ENCODE measurements around the gene DNAJC1. TPM values are rescaled to one million over a fixed set of nuclear protein-coding genes. Genes with fewer than 3 reads are reported as not detected.

The DNAJC1 gene
- total RNA-seq, 2 donors from 2014 or later, result 27.4 to 33.8 TPM

GRCh38 chr10:21726601-21727225 lies 276.8 kb downstream of the DNAJC1 start:
- no peak for DNase-seq
- no peak overlapping the region for H3K27ac ChIP-seq
- no peaks in the 10 kb centered on the region for H3K9me3 ChIP-seq
- H3K9ac ChIP-seq (ENCODE audit: low read depth in 2 of 2, low read length in 2 of 2), result no peak overlapping the region
- TF ChIP-seq CTCF (IDR thresholded peaks at IDR 0.05), result no peak
- H3K27me3 ChIP-seq, result no peaks in the 10 kb centered on the region
- H3K36me3 ChIP-seq, result no peaks in the 10 kb centered on the region
- peaks cover 11% of the 10 kb centered on the region for H3K4me1 ChIP-seq
- no peak overlapping the region for H3K4me3 ChIP-seq
- intact Hi-C loops (cut with DNase I), result loop anchor here (10.0 kb wide), 1 partner anchor 192 kb away; the partner anchor contains the start of gene MLLT10

GRCh38 chr10:21724687-21725367 lies 278.7 kb downstream of the DNAJC1 start:
- Histone ChIP-seq H3K27ac (no peak overlapping the region), H3K9me3 (no peaks in the 10 kb centered on the region), H3K4me3 (no peak overlapping the region), H3K9ac (ENCODE audit: low read depth in 2 of 2, low read length in 2 of 2) (no peak overlapping the region), H3K36me3 (no peaks in the 10 kb centered on the region), H3K4me1 (peaks cover 11% of the 10 kb centered on the region), H3K27me3 (no peaks in the 10 kb centered on the region)
- peak; percentile 96 for DNase-seq
- intact Hi-C loops (cut with DNase I), result loop anchor here (10.0 kb wide), 1 partner anchor 190 kb away; the partner anchor contains the start of gene MLLT10
- no peak for TF ChIP-seq CTCF (IDR thresholded peaks at IDR 0.05)

DNA sequence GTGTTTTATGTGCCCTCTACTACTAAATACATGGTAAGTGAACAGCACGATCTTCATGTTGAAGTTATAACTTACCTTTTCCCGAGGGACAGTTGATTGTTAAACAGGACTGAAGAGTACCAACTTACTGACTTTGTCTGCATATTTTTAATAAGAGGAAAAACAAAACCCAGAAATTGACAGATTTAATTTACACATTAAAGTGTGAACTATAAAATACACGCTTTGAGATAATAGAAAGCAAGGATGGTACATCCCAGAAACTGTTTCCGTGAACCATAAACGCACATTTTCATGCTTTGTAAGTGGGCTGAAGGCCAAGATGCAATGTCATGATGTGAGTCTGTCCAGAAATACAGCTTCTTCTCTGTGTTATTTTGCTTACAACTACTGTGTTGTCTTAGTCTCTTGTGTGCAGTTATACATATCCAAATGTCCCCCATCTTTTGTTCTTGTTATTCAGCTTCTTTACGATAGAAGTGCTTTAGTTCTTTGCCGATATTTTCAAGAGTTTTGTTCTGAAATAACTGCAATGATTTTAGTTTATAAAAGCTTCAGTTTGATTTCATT lies 279.4 kb downstream of the DNAJC1 start:
- no peak for TF ChIP-seq CTCF (IDR thresholded peaks at IDR 0.05)
- H3K4me3 ChIP-seq, result no peak overlapping the region
- no peak overlapping the region for H3K9ac ChIP-seq (ENCODE audit: low read depth in 2 of 2, low read length in 2 of 2)
- H3K9me3 ChIP-seq, result no peaks in the 10 kb centered on the region
- intact Hi-C loops (cut with DNase I), result loop anchor here (10.0 kb wide), 1 partner anchor 189 kb away; the partner anchor contains the start of gene MLLT10
- no peak for DNase-seq
- no peaks in the 10 kb centered on the region for H3K27me3 ChIP-seq
- H3K36me3 ChIP-seq, result no peaks in the 10 kb centered on the region
- no peak overlapping the region for H3K27ac ChIP-seq
- H3K4me1 ChIP-seq, result peaks cover 11% of the 10 kb centered on the region

DNA sequence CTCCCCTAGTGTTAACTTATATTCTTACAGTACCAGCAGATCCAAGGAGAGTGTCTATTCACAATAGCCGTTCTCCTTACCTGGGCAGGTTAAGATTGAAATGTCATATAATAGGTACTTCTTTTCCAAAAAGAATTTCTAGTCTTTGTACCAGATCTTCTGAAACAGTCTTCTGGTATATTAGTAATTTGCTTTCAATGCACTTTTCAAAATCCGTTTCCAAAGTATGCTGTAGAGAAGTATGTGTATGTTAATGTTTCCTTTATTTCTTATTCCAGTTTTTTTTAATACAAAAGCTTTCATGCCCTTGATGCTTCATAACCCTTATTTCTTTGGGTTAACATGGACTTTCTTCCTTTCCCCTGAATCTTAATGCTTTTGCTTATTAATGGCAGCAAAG lies 281.3 kb downstream of the DNAJC1 start:
- Histone ChIP-seq H3K27me3 (no peaks in the 10 kb centered on the region), H3K9me3 (no peaks in the 10 kb centered on the region), H3K9ac (ENCODE audit: low read depth in 2 of 2, low read length in 2 of 2) (no peak overlapping the region), H3K4me3 (no peak overlapping the region), H3K36me3 (no peaks in the 10 kb centered on the region), H3K27ac (no peak overlapping the region), H3K4me1 (peaks cover 11% of the 10 kb centered on the region)
- no peak for TF ChIP-seq CTCF (IDR thresholded peaks at IDR 0.05)
- DNase-seq, result no peak
- intact Hi-C loops (cut with DNase I), result loop anchor here (10.0 kb wide), 1 partner anchor 187 kb away; the partner anchor contains the start of gene MLLT10

DNA sequence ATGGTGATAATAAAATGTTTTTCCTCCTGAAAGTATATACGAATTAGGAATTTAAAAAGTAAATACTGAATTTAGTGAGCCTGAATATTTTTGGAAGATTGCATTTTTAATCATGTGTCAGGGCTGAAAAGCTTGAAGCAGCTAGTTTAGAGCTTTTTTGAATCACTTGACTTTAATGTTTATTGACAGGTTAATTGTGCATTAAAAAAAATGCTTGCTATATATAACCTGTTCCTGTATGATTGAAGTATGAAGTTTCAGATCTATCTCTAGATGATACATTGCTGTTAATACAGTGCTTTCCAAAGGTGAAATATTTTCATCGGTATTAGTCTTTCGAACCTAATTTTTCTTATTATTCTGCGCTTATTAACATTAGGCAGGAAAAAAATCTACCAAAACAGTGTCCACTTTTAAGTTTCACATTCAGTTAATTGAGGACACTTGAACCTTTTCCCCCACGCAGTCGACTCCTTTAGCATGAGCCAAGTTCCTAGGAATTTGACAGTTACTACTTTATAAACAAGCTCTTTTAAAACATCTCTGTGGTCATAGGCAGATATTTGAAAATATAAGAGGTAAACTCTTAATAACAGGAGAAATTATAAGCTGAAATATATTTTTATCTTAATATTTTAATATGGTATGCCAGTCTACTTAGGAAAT lies 282.4 kb downstream of the DNAJC1 start:
- Histone ChIP-seq H3K9ac (ENCODE audit: low read depth in 2 of 2, low read length in 2 of 2) (no peak overlapping the region), H3K4me1 (peaks cover 11% of the 10 kb centered on the region), H3K4me3 (no peak overlapping the region), H3K36me3 (no peaks in the 10 kb centered on the region), H3K27ac (no peak overlapping the region), H3K9me3 (no peaks in the 10 kb centered on the region), H3K27me3 (no peaks in the 10 kb centered on the region)
- intact Hi-C loops (cut with DNase I), result loop anchor here (10.0 kb wide), 1 partner anchor 186 kb away; the partner anchor contains the start of gene MLLT10
- no peak for DNase-seq
- TF ChIP-seq CTCF (IDR thresholded peaks at IDR 0.05), result no peak

Measured in colonic mucosa (tissue), 4 donors.